Measurements from ENCODE around the gene LEFTY1.

The LEFTY1 gene

DNA sequence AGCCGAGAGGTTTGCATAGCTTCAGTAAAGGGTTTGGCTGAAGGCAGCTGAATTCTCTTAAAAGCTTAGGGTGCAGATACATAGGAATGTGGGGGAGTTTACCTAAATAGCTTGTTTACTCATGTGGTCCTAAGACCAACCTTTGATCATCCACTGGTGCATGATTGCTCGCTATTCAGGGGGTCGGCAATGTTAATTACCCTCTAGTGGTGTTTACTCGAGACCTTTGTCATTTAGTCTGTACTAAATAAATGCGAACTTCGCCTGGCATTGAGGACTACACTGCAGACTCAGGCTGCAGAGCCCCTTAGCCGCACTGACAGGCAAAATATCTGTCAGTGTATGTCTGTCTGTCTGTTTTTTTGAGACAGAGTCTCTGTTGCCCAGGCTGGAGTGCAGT, 38.6 kb downstream of the LEFTY1 start:
- H3K27me3 ChIP-seq (ENCODE audit: insufficient read depth, poor library complexity, severe bottlenecking), result no peaks in the 10 kb centered on the region
- H3K4me3 ChIP-seq (replicated peaks; ENCODE audit: insufficient read depth, low read length), result no peak overlapping the region
- no peak for DNase-seq (ENCODE audit: low read depth in 1 of 2, low spot score in 1 of 2)
- TF ChIP-seq POLR2AphosphoS5 (IDR thresholded peaks at IDR 0.05; ENCODE audit: low read depth) (no peak), GABPA (IDR thresholded peaks at IDR 0.05; ENCODE audit: low read depth) (no peak), SPI1 (IDR thresholded peaks at IDR 0.05; ENCODE audit: borderline replicate concordance, low read depth) (no peak)
- TF ChIP-seq, protein P1, sequence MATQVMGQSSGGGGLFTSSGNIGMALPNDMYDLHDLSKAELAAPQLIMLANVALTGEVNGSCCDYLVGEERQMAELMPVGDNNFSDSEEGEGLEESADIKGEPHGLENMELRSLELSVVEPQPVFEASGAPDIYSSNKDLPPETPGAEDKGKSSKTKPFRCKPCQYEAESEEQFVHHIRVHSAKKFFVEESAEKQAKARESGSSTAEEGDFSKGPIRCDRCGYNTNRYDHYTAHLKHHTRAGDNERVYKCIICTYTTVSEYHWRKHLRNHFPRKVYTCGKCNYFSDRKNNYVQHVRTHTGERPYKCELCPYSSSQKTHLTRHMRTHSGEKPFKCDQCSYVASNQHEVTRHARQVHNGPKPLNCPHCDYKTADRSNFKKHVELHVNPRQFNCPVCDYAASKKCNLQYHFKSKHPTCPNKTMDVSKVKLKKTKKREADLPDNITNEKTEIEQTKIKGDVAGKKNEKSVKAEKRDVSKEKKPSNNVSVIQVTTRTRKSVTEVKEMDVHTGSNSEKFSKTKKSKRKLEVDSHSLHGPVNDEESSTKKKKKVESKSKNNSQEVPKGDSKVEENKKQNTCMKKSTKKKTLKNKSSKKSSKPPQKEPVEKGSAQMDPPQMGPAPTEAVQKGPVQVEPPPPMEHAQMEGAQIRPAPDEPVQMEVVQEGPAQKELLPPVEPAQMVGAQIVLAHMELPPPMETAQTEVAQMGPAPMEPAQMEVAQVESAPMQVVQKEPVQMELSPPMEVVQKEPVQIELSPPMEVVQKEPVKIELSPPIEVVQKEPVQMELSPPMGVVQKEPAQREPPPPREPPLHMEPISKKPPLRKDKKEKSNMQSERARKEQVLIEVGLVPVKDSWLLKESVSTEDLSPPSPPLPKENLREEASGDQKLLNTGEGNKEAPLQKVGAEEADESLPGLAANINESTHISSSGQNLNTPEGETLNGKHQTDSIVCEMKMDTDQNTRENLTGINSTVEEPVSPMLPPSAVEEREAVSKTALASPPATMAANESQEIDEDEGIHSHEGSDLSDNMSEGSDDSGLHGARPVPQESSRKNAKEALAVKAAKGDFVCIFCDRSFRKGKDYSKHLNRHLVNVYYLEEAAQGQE (IDR thresholded peaks at IDR 0.05; ENCODE audit: insufficient replicate concordance, low read depth), result no peak
- TF ChIP-seq, protein P2, sequence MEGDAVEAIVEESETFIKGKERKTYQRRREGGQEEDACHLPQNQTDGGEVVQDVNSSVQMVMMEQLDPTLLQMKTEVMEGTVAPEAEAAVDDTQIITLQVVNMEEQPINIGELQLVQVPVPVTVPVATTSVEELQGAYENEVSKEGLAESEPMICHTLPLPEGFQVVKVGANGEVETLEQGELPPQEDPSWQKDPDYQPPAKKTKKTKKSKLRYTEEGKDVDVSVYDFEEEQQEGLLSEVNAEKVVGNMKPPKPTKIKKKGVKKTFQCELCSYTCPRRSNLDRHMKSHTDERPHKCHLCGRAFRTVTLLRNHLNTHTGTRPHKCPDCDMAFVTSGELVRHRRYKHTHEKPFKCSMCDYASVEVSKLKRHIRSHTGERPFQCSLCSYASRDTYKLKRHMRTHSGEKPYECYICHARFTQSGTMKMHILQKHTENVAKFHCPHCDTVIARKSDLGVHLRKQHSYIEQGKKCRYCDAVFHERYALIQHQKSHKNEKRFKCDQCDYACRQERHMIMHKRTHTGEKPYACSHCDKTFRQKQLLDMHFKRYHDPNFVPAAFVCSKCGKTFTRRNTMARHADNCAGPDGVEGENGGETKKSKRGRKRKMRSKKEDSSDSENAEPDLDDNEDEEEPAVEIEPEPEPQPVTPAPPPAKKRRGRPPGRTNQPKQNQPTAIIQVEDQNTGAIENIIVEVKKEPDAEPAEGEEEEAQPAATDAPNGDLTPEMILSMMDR (IDR thresholded peaks at IDR 0.05; ENCODE audit: insufficient read depth, low read length), result no peak
- no peak overlapping the region for H3K27ac ChIP-seq (replicated peaks)

DNA sequence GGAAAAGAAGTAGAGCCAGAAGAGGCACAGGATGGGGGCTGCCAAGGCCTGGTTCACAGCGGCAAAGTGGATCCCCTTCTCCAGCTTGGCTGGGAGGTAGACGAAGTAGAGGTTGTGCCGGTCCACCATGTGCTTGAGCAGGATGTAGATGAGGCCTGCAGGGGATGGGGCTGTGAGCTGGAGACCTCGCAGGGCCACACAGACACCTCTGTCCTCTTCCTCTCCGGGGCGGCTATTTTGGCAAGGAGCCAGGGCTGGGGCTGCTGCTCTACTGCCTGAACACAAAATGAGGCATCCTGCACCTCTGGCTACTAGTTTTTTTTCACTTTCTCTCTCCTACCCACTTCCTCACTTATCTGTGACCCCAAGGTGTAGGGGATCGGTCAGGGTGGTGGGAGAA, 39.0 kb downstream of the LEFTY1 start:
- Histone ChIP-seq H3K4me3 (replicated peaks; ENCODE audit: insufficient read depth, low read length) (no peak overlapping the region), H3K27me3 (ENCODE audit: insufficient read depth, poor library complexity, severe bottlenecking) (no peaks in the 10 kb centered on the region), H3K27ac (replicated peaks) (no peak overlapping the region)
- DNase-seq (ENCODE audit: low read depth in 1 of 2, low spot score in 1 of 2), result no peak
- TF ChIP-seq, protein P2 (IDR thresholded peaks at IDR 0.05; ENCODE audit: insufficient read depth, low read length), result no peak
- no peak for TF ChIP-seq SPI1 (IDR thresholded peaks at IDR 0.05; ENCODE audit: borderline replicate concordance, low read depth)
- TF ChIP-seq POLR2AphosphoS5 (IDR thresholded peaks at IDR 0.05; ENCODE audit: low read depth), result no peak
- no peak for TF ChIP-seq GABPA (IDR thresholded peaks at IDR 0.05; ENCODE audit: low read depth)
- TF ChIP-seq, protein P1 (IDR thresholded peaks at IDR 0.05; ENCODE audit: insufficient replicate concordance, low read depth), result no peak

DNA sequence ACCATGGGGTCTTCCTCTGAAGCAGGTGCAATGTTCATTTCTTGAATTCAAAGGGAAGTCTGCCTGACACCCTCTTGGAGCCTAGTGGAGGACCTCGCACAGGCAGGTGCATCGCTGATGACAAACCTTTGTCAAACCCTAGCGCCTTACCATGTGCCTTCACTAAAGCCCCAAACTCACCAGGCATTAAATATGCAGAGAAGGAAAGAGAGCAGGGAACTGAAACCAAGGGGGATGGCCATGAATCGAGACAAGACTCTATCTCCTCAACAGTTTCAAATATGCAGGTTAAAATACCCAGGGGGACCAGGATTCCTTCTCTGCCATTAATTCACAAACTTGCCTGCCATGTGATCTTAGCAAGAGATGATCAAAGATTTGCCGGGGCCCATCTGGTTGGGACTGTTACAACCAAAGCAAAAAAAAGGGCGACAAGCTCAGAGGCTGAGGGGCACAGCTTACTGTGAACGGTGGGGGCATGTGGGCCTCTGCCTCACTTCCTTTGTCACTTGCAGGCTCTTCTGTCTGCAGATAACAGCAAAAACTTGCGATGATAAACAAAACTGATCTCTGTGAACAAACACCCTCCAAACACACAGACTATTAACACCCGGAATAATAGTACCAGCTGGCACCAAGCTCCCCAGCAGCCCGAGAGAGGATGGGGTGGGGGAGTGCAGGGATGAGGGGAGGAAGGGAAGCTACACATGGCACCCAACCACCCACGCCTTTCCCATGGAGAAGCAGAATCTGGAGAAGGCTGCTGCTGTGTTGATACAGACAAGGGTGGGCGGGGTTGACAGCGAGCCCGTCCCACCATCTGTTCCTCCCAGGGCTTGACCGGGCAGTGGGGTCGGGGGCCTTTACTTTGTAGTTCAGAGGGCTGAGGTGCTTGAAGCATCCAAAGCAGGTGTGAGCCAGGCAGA, 40.7 kb downstream of the LEFTY1 start:
- Histone ChIP-seq H3K4me3 (replicated peaks; ENCODE audit: insufficient read depth, low read length) (no peak overlapping the region), H3K27me3 (ENCODE audit: insufficient read depth, poor library complexity, severe bottlenecking) (no peaks in the 10 kb centered on the region), H3K27ac (replicated peaks) (no peak overlapping the region)
- DNase-seq (ENCODE audit: low read depth in 1 of 2, low spot score in 1 of 2), result no peak
- TF ChIP-seq GABPA (IDR thresholded peaks at IDR 0.05; ENCODE audit: low read depth) (no peak), SPI1 (IDR thresholded peaks at IDR 0.05; ENCODE audit: borderline replicate concordance, low read depth) (no peak), POLR2AphosphoS5 (IDR thresholded peaks at IDR 0.05; ENCODE audit: low read depth) (no peak)
- TF ChIP-seq, protein P1 (IDR thresholded peaks at IDR 0.05; ENCODE audit: insufficient replicate concordance, low read depth), result no peak
- TF ChIP-seq, protein P2 (IDR thresholded peaks at IDR 0.05; ENCODE audit: insufficient read depth, low read length), result no peak
